K562 (cell line): ENCODE results near the gene YPEL1. TPM values are rescaled to one million over a fixed set of nuclear protein-coding genes. Genes with fewer than 3 reads are reported as not detected.

Experiments used
- BHLHE40 ChIP-seq: IDR thresholded peaks from 2 replicates; pipeline ENCODE4 v1.6.1; 2011; ENCODE audit warnings: low read length, improper control_type of control experiment
- BRCA1 ChIP-seq, 2 experiments: fragments of 450-650 bp in 1 of 2; sonication (generic) in 1 of 2; formaldehyde crosslinking in 1 of 2; IDR thresholded peaks; 2 replicates each; pipeline versions ENCODE4 v1.5.0 to v1.6.1; 2017 to 2020; ENCODE audit warnings: mild to moderate bottlenecking in 1 of 2, missing genetic modification reagents in 1 of 2
- CHCHD3 ChIP-seq: fragments of 250-450 bp; sonication (Bioruptor Pico); IDR thresholded peaks from 2 replicates; pipeline ENCODE4 v2.1.2; 2022; ENCODE audit warnings: mild to moderate bottlenecking
- ETV5 ChIP-seq: sonication (generic); formaldehyde crosslinking; IDR thresholded peaks from 2 replicates; pipeline ENCODE4 v1.4.0; 2020; ENCODE audit warnings: low read depth, mild to moderate bottlenecking, missing genetic modification reagents
- KAT8 ChIP-seq: fragments of 450-650 bp; IDR thresholded peaks from 2 replicates; pipeline ENCODE4 v1.6.1; 2016; ENCODE audit warnings: low read depth, mild to moderate bottlenecking
- LEF1 ChIP-seq: fragments of 450-650 bp; IDR thresholded peaks from 2 replicates; pipeline ENCODE4 v1.6.1; 2016; ENCODE audit warnings: mild to moderate bottlenecking
- MAFG ChIP-seq: fragments of 450-650 bp; conservative IDR thresholded peaks from 2 replicates; pipeline ENCODE4 v1.6.1; 2016; ENCODE audit warnings: missing genetic modification characterization, missing compliant biosample characterization
- MCM3 ChIP-seq: fragments of 450-650 bp; IDR thresholded peaks from 2 replicates; pipeline ENCODE4 v1.6.1; 2016
- NCOA4 ChIP-seq: fragments of 450-650 bp; IDR thresholded peaks from 2 replicates; pipeline ENCODE4 v1.6.1; 2018; ENCODE audit warnings: mild to moderate bottlenecking; ENCODE audit not compliant: partially characterized antibody
- NR3C1 ChIP-seq: sonication (generic); formaldehyde crosslinking; IDR thresholded peaks from 2 replicates; pipeline ENCODE4 v1.8.1; 2022; ENCODE audit warnings: missing genetic modification reagents
- PATZ1 ChIP-seq: fragments of 250-450 bp; sonication (Bioruptor Pico); IDR thresholded peaks from 2 replicates; pipeline ENCODE4 v1.5.0; 2020; ENCODE audit warnings: mild to moderate bottlenecking, borderline replicate concordance
- SOX6 ChIP-seq: fragments of 450-650 bp; IDR thresholded peaks from 2 replicates; pipeline ENCODE4 v1.6.1; 2014; ENCODE audit warnings: mild to moderate bottlenecking
- TFAP4 ChIP-seq: sonication (generic); formaldehyde crosslinking; IDR thresholded peaks from 2 replicates; pipeline ENCODE4 v1.8.0; 2022; ENCODE audit warnings: missing genetic modification reagents, mild to moderate bottlenecking, moderate library complexity, borderline replicate concordance
- TRIM25 ChIP-seq: fragments of 450-650 bp; IDR thresholded peaks from 2 replicates; pipeline ENCODE4 v1.7.0; 2016; ENCODE audit warnings: borderline replicate concordance
- ZBTB33 ChIP-seq: sonication (generic); formaldehyde crosslinking; IDR thresholded peaks from 2 replicates; pipeline ENCODE4 v1.8.1; 2023; ENCODE audit warnings: mild to moderate bottlenecking, missing genetic modification reagents
- ZNF12 ChIP-seq: sonication (generic); formaldehyde crosslinking; IDR thresholded peaks from 2 replicates; pipeline ENCODE4 v1.4.0; 2020; ENCODE audit warnings: mild to moderate bottlenecking, missing genetic modification reagents
- ZNF146 ChIP-seq: IDR thresholded peaks from one replicate; pipeline ENCODE4 v1.6.1; 2018; ENCODE audit warnings: missing compliant biosample characterization; ENCODE audit not compliant: unreplicated experiment
- ZNF3 ChIP-seq: fragments of 250-450 bp; sonication (Bioruptor Pico); IDR thresholded peaks from 2 replicates; pipeline ENCODE4 v1.5.0; 2021; ENCODE audit warnings: mild to moderate bottlenecking, moderate library complexity
- ZNF347 ChIP-seq: fragments of 450-650 bp; formaldehyde crosslinking; IDR thresholded peaks from 2 replicates; pipeline ENCODE4 v1.4.0; 2020; ENCODE audit warnings: low read depth, mild to moderate bottlenecking, moderate library complexity
- ZNF354B ChIP-seq: fragments of 250-450 bp; sonication (Bioruptor Pico); IDR thresholded peaks from 2 replicates; pipeline ENCODE4 v1.4.0; 2020
- ZNF655 ChIP-seq: fragments of 250-450 bp; sonication (Bioruptor Pico); IDR thresholded peaks from 2 replicates; pipeline ENCODE4 v1.5.0; 2021
- ZNF696 ChIP-seq: fragments of 250-450 bp; sonication (Bioruptor Pico); conservative IDR thresholded peaks from 2 replicates; pipeline ENCODE4 v1.4.0; 2020; ENCODE audit warnings: mild to moderate bottlenecking, moderate library complexity
- polyA plus RNA-seq, 8 experiments: library from polyadenylated mRNA; depleted of rRNA in 4 of 8; stranded (reverse) in 5 of 8; unstranded in 3 of 8; fragments of >200 nt; fragmentation: Nextera tagmentation in 2 of 8; fragmentation: Illumina TruSeq in 1 of 8; extraction: Ambion mirVana in 2 of 8; extraction: Trizol in 1 of 8; gene quantifications; 2 replicates each; pipeline versions ENCODE4 v1.2.1 to v1.2.3, GENCODE V29; 2011 to 2014; ENCODE audit warnings: inconsistent platforms in 1 of 8, missing spikeins in 1 of 8
- total RNA-seq, 7 experiments: library from RNA; depleted of rRNA in 6 of 7; stranded (reverse); fragments of >200 nt in 6 of 7; fragmentation: Illumina TruSeq in 2 of 7; extraction: Trizol in 2 of 7; gene quantifications; 2 replicates each; pipeline versions ENCODE4 v1.2.1 to v1.2.3, GENCODE V29; 2011 to 2021; ENCODE audit warnings: low replicate concordance in 1 of 7

YPEL1 gene
- total and polyA plus RNA-seq, 9 of the 15 experiments (the other 6 are each of a cell fraction or from before 2014, with no cell fraction given): 0.07 to 2.2 (median 0.46) TPM

GRCh38 chr22:21778705-21779363 lies 43.2 kb upstream of the YPEL1 start (continued):
- no peak for TF ChIP-seq PATZ1
- TF ChIP-seq KAT8: no peak
- TF ChIP-seq ZNF696 (CRISPR knock-in tag): no peak
- no peak for TF ChIP-seq ETV5 (CRISPR knock-in tag)
- no peak for TF ChIP-seq NR3C1 (CRISPR knock-in tag)
- TF ChIP-seq ZNF3 (CRISPR knock-in tag): 0 out of 2 replicates have a peak, but pooled peaks have one; percentile 12
- TF ChIP-seq ZNF12: no peak
- TF ChIP-seq MAFG: no peak
- no peak for TF ChIP-seq ZNF655 (CRISPR knock-in tag)
- no peak for TF ChIP-seq ZNF354B (CRISPR knock-in tag)
- no peak; the same call in 1 of the 2 replicates for TF ChIP-seq BHLHE40
- TF ChIP-seq TFAP4: peak; percentile 52
- TF ChIP-seq SOX6: no peak
- peak; percentile 87; the same call in 1 of the 2 replicates for TF ChIP-seq ZBTB33 (CRISPR knock-in tag)
- TF ChIP-seq LEF1: no peak
- TF ChIP-seq CHCHD3 (CRISPR knock-in tag): no peak
- no peak for TF ChIP-seq TRIM25
- no peak for TF ChIP-seq ZNF347 (CRISPR knock-in tag)
- TF ChIP-seq MCM3: no peak
- TF ChIP-seq ZNF146 (CRISPR knock-in tag): no peak
- no peak for TF ChIP-seq NCOA4
- no peak for TF ChIP-seq BRCA1 (IDR thresholded peaks at IDR 0.05)
- no peak for TF ChIP-seq BRCA1 (CRISPR knock-in tag; IDR thresholded peaks at IDR 0.05)
